Right lobe of liver (tissue), 4 donors: Measurements from ENCODE around the gene KISS1R.

Experiments
- POLR2A ChIP-seq: fragments of 450-650 bp; IDR thresholded peaks from one replicate; pipeline ENCODE4 v1.6.1; 2017; ENCODE audit warnings: antibody characterized with exemption, mild to moderate bottlenecking
- TF ChIP-seq, protein P1 (sequence below), 4 donors: fragments of 200-600 bp in 3 of 4; fragments of 450-650 bp in 1 of 4; IDR thresholded peaks; one replicate each; pipeline versions ENCODE4 v1.5.1 to v1.8.0; 2016 to 2022; ENCODE audit warnings: antibody characterized with exemption in 4 of 4, mild to moderate bottlenecking in 2 of 4
- donor health status: DM: no; HTN: no; CAD: no.
- donor health status: DM: no; HTN: no; CAD: no.
- donor health status: DM: no; HTN: yes; CAD: no.

DNA sequence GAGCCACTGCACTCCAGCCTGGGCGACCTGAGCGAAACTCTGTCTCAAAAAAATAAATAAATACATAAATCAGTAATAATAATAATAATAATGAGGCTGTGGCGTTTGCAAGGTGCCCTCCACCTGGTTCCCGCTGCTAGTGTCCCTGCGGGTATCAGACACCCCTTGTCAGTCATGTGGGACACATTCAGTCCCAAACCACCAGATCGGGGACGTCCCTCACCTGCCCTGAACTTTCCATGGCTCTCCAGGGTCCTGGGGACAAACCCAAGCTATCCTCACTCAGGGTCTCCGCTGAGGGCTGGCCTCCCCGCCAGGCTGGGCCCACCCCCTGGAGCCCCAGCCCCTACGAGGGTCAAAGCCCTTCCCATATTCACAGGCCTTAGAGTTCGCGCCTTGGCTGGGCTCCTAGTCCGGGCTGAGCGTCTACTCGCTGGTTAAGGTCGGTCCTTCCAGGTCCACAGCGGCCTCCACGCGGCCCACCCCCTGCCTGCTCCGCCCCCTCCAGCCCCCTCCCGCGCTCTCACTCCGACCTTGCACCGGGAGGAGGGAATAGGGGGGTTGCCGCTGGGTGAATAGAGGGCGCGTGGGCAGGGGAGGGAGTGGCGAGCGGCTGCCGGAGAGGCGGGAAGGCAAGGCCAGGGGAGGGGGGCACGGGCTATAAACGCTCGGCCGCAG, 349 bp upstream of the KISS1R start:
- no peak for TF ChIP-seq POLR2A
- TF ChIP-seq, protein P1, sequence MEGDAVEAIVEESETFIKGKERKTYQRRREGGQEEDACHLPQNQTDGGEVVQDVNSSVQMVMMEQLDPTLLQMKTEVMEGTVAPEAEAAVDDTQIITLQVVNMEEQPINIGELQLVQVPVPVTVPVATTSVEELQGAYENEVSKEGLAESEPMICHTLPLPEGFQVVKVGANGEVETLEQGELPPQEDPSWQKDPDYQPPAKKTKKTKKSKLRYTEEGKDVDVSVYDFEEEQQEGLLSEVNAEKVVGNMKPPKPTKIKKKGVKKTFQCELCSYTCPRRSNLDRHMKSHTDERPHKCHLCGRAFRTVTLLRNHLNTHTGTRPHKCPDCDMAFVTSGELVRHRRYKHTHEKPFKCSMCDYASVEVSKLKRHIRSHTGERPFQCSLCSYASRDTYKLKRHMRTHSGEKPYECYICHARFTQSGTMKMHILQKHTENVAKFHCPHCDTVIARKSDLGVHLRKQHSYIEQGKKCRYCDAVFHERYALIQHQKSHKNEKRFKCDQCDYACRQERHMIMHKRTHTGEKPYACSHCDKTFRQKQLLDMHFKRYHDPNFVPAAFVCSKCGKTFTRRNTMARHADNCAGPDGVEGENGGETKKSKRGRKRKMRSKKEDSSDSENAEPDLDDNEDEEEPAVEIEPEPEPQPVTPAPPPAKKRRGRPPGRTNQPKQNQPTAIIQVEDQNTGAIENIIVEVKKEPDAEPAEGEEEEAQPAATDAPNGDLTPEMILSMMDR (IDR thresholded peaks at IDR 0.05), result no peak
